HG03439 (cell line): ENCODE measurements around the gene IGHMBP2.

Experiments
- ATAC-seq: cut with Tn5 transposase; IDR thresholded peaks from one replicate; pipeline ENCODE4 v1.9.1; 2021; ENCODE audit warnings: mild to moderate bottlenecking, moderate library complexity; ENCODE audit not compliant: unreplicated experiment

IGHMBP2 gene

GRCh38 chr11:68925611-68926010 lies 21.9 kb downstream of the IGHMBP2 start:
- no peak for ATAC-seq

GRCh38 chr11:68927280-68928135 lies 23.8 kb downstream of the IGHMBP2 start:
- no peak for ATAC-seq

GRCh38 chr11:68928136-68928880 lies 24.6 kb downstream of the IGHMBP2 start:
- ATAC-seq, result no peak

- no peak for ATAC-seq
Observed at GRCh38 chr11:68929135-68929534, 25.4 kb downstream of the IGHMBP2 start.

GRCh38 chr11:68929706-68930570 lies 26.2 kb downstream of the IGHMBP2 start:
- ATAC-seq, result no peak

GRCh38 chr11:68930991-68931855 lies 27.5 kb downstream of the IGHMBP2 start:
- no peak for ATAC-seq

- no peak for ATAC-seq
Observed at GRCh38 chr11:68931911-68932310, 28.2 kb downstream of the IGHMBP2 start.

GRCh38 chr11:68932358-68932757 lies 28.7 kb downstream of the IGHMBP2 start:
- ATAC-seq, result no peak

- no peak for ATAC-seq
Observed at GRCh38 chr11:68932933-68933577, 29.4 kb downstream of the IGHMBP2 start.

- no peak for ATAC-seq
Observed at GRCh38 chr11:68933605-68934320, 30.1 kb downstream of the IGHMBP2 start.

GRCh38 chr11:68934321-68934645 lies 30.6 kb downstream of the IGHMBP2 start:
- ATAC-seq, result no peak

- no peak for ATAC-seq
Observed at GRCh38 chr11:68934666-68935065, 31.0 kb downstream of the IGHMBP2 start.

GRCh38 chr11:68935066-68935465 lies 31.4 kb downstream of the IGHMBP2 start:
- ATAC-seq, result no peak

- no peak for ATAC-seq
Observed at GRCh38 chr11:68935516-68936357, 32.0 kb downstream of the IGHMBP2 start.

GRCh38 chr11:68936358-68936636 lies 32.6 kb downstream of the IGHMBP2 start:
- no peak for ATAC-seq

- no peak for ATAC-seq
Observed at GRCh38 chr11:68936676-68937620, 33.3 kb downstream of the IGHMBP2 start.

GRCh38 chr11:68938088-68938487 lies 34.4 kb downstream of the IGHMBP2 start:
- no peak for ATAC-seq
